NOMO-1 treated with DMSO at 0.1 percent for 48 hours (cell line): ENCODE data around the gene ABL1.
A peak's percentile ranks its signal among the peaks of the same experiment; 100 is the strongest.

ENCODE experiments used
- DNase-seq: peaks from one replicate; lab custom pipeline; 2025; ENCODE audit not compliant: unreplicated experiment; lab: John Stamatoyannopoulos, UW

The ABL1 gene

GRCh38 chr9:130930804-130931349 is 95.8 kb downstream of the ABL1 start:
- no peak for DNase-seq

GRCh38 chr9:130931508-130932254 is 96.6 kb downstream of the ABL1 start:
- no peak for DNase-seq

- DNase-seq, result no peak
These were observed 97.4 kb downstream of the ABL1 start for GRCh38 chr9:130932255-130933079.

GRCh38 chr9:130933114-130934046 is 98.3 kb downstream of the ABL1 start:
- no peak for DNase-seq

GRCh38 chr9:130934246-130934645 is 99.2 kb downstream of the ABL1 start:
- DNase-seq, result no peak

GRCh38 chr9:130934702-130935647 is 99.9 kb downstream of the ABL1 start:
- DNase-seq, result no peak

GRCh38 chr9:130935648-130936271 is 100.7 kb downstream of the ABL1 start:
- peak; percentile 35 for DNase-seq

- no peak for DNase-seq
These were observed 101.4 kb downstream of the ABL1 start for GRCh38 chr9:130936285-130937117.
